Measurements from ENCODE around the gene JAZF1. TPM values are rescaled to one million over a fixed set of nuclear protein-coding genes. Genes with fewer than 3 reads are reported as not detected.

Gene JAZF1
- polyA plus RNA-seq, 3 donors = 12.1 to 18.1 (median 17.2) TPM

DNA sequence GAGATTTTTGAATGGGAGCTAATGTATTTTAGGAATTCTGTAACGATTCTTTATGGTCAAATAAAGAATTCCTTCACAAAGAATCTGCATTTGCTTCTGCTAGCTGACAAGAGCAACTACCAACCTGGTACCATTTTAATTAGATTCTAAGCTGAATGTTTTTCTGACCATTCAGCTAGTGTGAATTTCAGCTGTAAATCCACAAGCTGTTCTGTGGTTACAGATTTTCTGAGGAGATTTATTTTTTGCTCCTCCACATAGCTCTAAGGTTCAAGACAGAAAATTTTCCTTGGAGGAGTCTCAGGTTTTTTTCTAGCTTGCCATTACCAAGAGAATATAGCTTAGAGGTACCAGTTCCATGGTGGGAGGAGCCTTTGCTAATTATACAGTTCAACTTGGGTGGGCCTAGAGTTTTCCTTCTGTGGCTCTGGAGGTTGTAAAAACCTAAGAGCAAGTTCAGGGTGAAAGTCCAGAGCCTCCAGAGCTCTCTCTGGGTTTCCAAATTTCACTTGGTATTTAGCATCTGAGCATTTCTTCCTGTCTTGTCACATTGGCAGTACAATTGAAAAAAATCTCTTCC is 120.1 kb downstream of the JAZF1 start:
- intact Hi-C loops (cut with micrococcal nuclease) = loop anchor here (5.0 kb wide), 1 partner anchor 37 kb away; no protein-coding TSS in a partner anchor

GRCh38 chr7:28055161-28055544 is 125.4 kb downstream of the JAZF1 start:
- 100% methylated on average over 1 of the region's 3 CpGs for WGBS (ENCODE audit: insufficient coverage)
- H3K79me2 ChIP-seq (ENCODE audit: insufficient read depth, low read length) = peaks cover 4% of the 10 kb centered on the region
- H4K20me1 ChIP-seq (ENCODE audit: insufficient read depth, low read length) = peaks cover 83% of the 10 kb centered on the region
- no peaks in the 10 kb centered on the region for H3K27me3 ChIP-seq (ENCODE audit: control insufficient read depth in 2 of 2, insufficient read depth in 2 of 2, low read length in 2 of 2)
- no peak overlapping the region for H3K27ac Mint-ChIP-seq
- no peaks in the 10 kb centered on the region for H3K36me3 ChIP-seq (replicated peaks in 1 of 2; ENCODE audit: control insufficient read depth in 1 of 2, insufficient read depth in 2 of 2, low read length in 2 of 2)
- no peak overlapping the region for H3K4me3 ChIP-seq (replicated peaks in 1 of 3; ENCODE audit: low read depth in 2 of 3, low read length in 3 of 3)
- H3K9ac ChIP-seq (ENCODE audit: insufficient read depth, low read length, poor library complexity, severe bottlenecking) = no peak overlapping the region
- peaks cover 10 to 15% of the 10 kb centered on the region in 2 donors for H3K36me3 Mint-ChIP-seq
- H3K4me1 Mint-ChIP-seq = peaks cover 15% of the 10 kb centered on the region
- TF ChIP-seq, protein P1, sequence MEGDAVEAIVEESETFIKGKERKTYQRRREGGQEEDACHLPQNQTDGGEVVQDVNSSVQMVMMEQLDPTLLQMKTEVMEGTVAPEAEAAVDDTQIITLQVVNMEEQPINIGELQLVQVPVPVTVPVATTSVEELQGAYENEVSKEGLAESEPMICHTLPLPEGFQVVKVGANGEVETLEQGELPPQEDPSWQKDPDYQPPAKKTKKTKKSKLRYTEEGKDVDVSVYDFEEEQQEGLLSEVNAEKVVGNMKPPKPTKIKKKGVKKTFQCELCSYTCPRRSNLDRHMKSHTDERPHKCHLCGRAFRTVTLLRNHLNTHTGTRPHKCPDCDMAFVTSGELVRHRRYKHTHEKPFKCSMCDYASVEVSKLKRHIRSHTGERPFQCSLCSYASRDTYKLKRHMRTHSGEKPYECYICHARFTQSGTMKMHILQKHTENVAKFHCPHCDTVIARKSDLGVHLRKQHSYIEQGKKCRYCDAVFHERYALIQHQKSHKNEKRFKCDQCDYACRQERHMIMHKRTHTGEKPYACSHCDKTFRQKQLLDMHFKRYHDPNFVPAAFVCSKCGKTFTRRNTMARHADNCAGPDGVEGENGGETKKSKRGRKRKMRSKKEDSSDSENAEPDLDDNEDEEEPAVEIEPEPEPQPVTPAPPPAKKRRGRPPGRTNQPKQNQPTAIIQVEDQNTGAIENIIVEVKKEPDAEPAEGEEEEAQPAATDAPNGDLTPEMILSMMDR (IDR thresholded peaks at IDR 0.05) = no peak
- DNase-seq = no peak
- no peaks in the 10 kb centered on the region for H3K9me3 ChIP-seq (replicated peaks in 1 of 2; ENCODE audit: control insufficient read depth in 1 of 2, insufficient read depth in 1 of 2, low read length in 2 of 2)
- no peak overlapping the region for H2AFZ ChIP-seq (ENCODE audit: insufficient read depth, low read depth, low read length, poor library complexity, severe bottlenecking)
- no peak overlapping the region for H3K4me2 ChIP-seq (replicated peaks; ENCODE audit: extremely low read depth, low read length, poor library complexity, severe bottlenecking)
- no peak overlapping the region for H3K4me3 Mint-ChIP-seq
- peaks cover 0 to 3% (median 3%) of the 10 kb centered on the region in 3 donors for H3K27me3 Mint-ChIP-seq (ENCODE audit: low read depth in 3 of 3)
- intact Hi-C loops (cut with micrococcal nuclease) = no loop called here
- H3K4me1 ChIP-seq (ENCODE audit: control insufficient read depth in 1 of 2, insufficient read depth in 2 of 2, low read length in 2 of 2) = peaks cover 0 to 3% of the 10 kb centered on the region in 2 donors
- no peak overlapping the region for H3K27ac ChIP-seq (ENCODE audit: low read depth in 1 of 2, low read length in 2 of 2)
- H3K9me3 Mint-ChIP-seq = peaks cover 0 to 6% (median 2%) of the 10 kb centered on the region in 7 donors

More for the DNA sequence above, 120.1 kb downstream of the JAZF1 start:
- peaks cover 23 to 36% of the 10 kb centered on the region in 2 donors for H3K4me1 ChIP-seq (ENCODE audit: control insufficient read depth in 1 of 2, insufficient read depth in 2 of 2, low read length in 2 of 2)
- H4K20me1 ChIP-seq (ENCODE audit: insufficient read depth, low read length) = peaks cover 59% of the 10 kb centered on the region
- H3K9me3 ChIP-seq (replicated peaks in 1 of 2; ENCODE audit: control insufficient read depth in 1 of 2, insufficient read depth in 1 of 2, low read length in 2 of 2) = no peaks in the 10 kb centered on the region
- no peaks in the 10 kb centered on the region for H3K36me3 ChIP-seq (replicated peaks in 1 of 2; ENCODE audit: control insufficient read depth in 1 of 2, insufficient read depth in 2 of 2, low read length in 2 of 2)
- Mint-ChIP-seq H3K36me3 (peaks cover 6 to 14% of the 10 kb centered on the region in 2 donors), H3K4me3 (no peak overlapping the region), H3K27ac (no peak overlapping the region), H3K9me3 (peaks cover 0 to 8% (median 0%) of the 10 kb centered on the region in 7 donors), H3K27me3 (ENCODE audit: low read depth in 3 of 3) (peaks cover 0 to 2% (median 0%) of the 10 kb centered on the region in 3 donors), H3K4me1 (peaks cover 37% of the 10 kb centered on the region)
- H3K27ac ChIP-seq (ENCODE audit: low read depth in 1 of 2, low read length in 2 of 2) = no peak overlapping the region
- TF ChIP-seq, protein P1 (IDR thresholded peaks at IDR 0.05) = no peak
- no peak overlapping the region for H3K9ac ChIP-seq (ENCODE audit: insufficient read depth, low read length, poor library complexity, severe bottlenecking)
- H3K4me2 ChIP-seq (replicated peaks; ENCODE audit: extremely low read depth, low read length, poor library complexity, severe bottlenecking) = no peak overlapping the region
- no peaks in the 10 kb centered on the region for H3K27me3 ChIP-seq (ENCODE audit: control insufficient read depth in 2 of 2, insufficient read depth in 2 of 2, low read length in 2 of 2)
- DNase-seq = no peak
- no CpG with 5 or more reads among the region's 1 CpG for WGBS (ENCODE audit: insufficient coverage)
- peaks cover 23% of the 10 kb centered on the region for H3K79me2 ChIP-seq (ENCODE audit: insufficient read depth, low read length)
- H3K4me3 ChIP-seq (replicated peaks in 1 of 3; ENCODE audit: low read depth in 2 of 3, low read length in 3 of 3) = no peak overlapping the region
- H2AFZ ChIP-seq (ENCODE audit: insufficient read depth, low read depth, low read length, poor library complexity, severe bottlenecking) = no peak overlapping the region
